Measurements from ENCODE around the gene DUSP6.

The DUSP6 gene

GRCh38 chr12:89376844-89377243, 24.5 kb upstream of the DUSP6 start:
- TF ChIP-seq TEAD4 (IDR thresholded peaks at IDR 0.05) (no peak), YY1 (IDR thresholded peaks at IDR 0.05; ENCODE audit: low read depth) (no peak), MAX (IDR thresholded peaks at IDR 0.05) (no peak), REST (IDR thresholded peaks at IDR 0.05; ENCODE audit: low read depth) (no peak), EP300 (IDR thresholded peaks at IDR 0.05; ENCODE audit: borderline replicate concordance) (no peak), EGR1 (IDR thresholded peaks at IDR 0.05) (no peak), ZBTB7A (IDR thresholded peaks at IDR 0.05; ENCODE audit: low read depth) (no peak), USF1 (IDR thresholded peaks at IDR 0.05) (no peak), NFIC (IDR thresholded peaks at IDR 0.05) (no peak), FOXM1 (IDR thresholded peaks at IDR 0.05; ENCODE audit: borderline replicate concordance, low read depth) (no peak), RAD21 (IDR thresholded peaks at IDR 0.05; ENCODE audit: low read depth) (no peak), CREB1 (IDR thresholded peaks at IDR 0.05; ENCODE audit: low read depth) (no peak), CEBPB (IDR thresholded peaks at IDR 0.05) (no peak), TAF1 (IDR thresholded peaks at IDR 0.05; ENCODE audit: low read depth) (no peak), TCF12 (IDR thresholded peaks at IDR 0.05; ENCODE audit: low read depth) (no peak)

- no peak for TF ChIP-seq ZBTB7A (IDR thresholded peaks at IDR 0.05; ENCODE audit: low read depth)
Observed at GRCh38 chr12:89376202-89376529, 23.9 kb upstream of the DUSP6 start.

GRCh38 chr12:89373763-89374572, 21.7 kb upstream of the DUSP6 start:
- TF ChIP-seq FOXM1 (IDR thresholded peaks at IDR 0.05; ENCODE audit: borderline replicate concordance, low read depth) = no peak
- no peak for TF ChIP-seq YY1 (IDR thresholded peaks at IDR 0.05; ENCODE audit: low read depth)
- TF ChIP-seq RAD21 (IDR thresholded peaks at IDR 0.05; ENCODE audit: low read depth) = no peak
- 0 out of 2 replicates have a peak, but pooled peaks have one; percentile 8 for TF ChIP-seq MAX (IDR thresholded peaks at IDR 0.05)
- TF ChIP-seq CREB1 (IDR thresholded peaks at IDR 0.05; ENCODE audit: low read depth) = no peak
- TF ChIP-seq EGR1 (IDR thresholded peaks at IDR 0.05) = no peak
- no peak for TF ChIP-seq TEAD4 (IDR thresholded peaks at IDR 0.05)
- TF ChIP-seq TCF12 (IDR thresholded peaks at IDR 0.05; ENCODE audit: low read depth) = peak; percentile 23; the same call in 1 of the 2 replicates
- TF ChIP-seq EP300 (IDR thresholded peaks at IDR 0.05; ENCODE audit: borderline replicate concordance) = 0 out of 2 replicates have a peak, but pooled peaks have one; percentile 43
- no peak for TF ChIP-seq USF1 (IDR thresholded peaks at IDR 0.05)
- TF ChIP-seq NFIC (IDR thresholded peaks at IDR 0.05) = no peak; the same call in 1 of the 2 replicates
- TF ChIP-seq ZBTB7A (IDR thresholded peaks at IDR 0.05; ENCODE audit: low read depth) = no peak
- TF ChIP-seq REST (IDR thresholded peaks at IDR 0.05; ENCODE audit: low read depth) = no peak
- TF ChIP-seq TAF1 (IDR thresholded peaks at IDR 0.05; ENCODE audit: low read depth) = no peak
- 0 out of 2 replicates have a peak, but pooled peaks have one; percentile 17 for TF ChIP-seq CEBPB (IDR thresholded peaks at IDR 0.05)

GRCh38 chr12:89372584-89373370, 20.5 kb upstream of the DUSP6 start:
- TF ChIP-seq RAD21 (IDR thresholded peaks at IDR 0.05; ENCODE audit: low read depth) (no peak), TAF1 (IDR thresholded peaks at IDR 0.05; ENCODE audit: low read depth) (no peak), TCF12 (IDR thresholded peaks at IDR 0.05; ENCODE audit: low read depth) (no peak), NFIC (IDR thresholded peaks at IDR 0.05) (no peak), ZBTB7A (IDR thresholded peaks at IDR 0.05; ENCODE audit: low read depth) (no peak), CEBPB (IDR thresholded peaks at IDR 0.05) (no peak)

GRCh38 chr12:89370850-89371249, 18.5 kb upstream of the DUSP6 start:
- no peak for TF ChIP-seq NFIC (IDR thresholded peaks at IDR 0.05)

GRCh38 chr12:89370421-89370831, 18.1 kb upstream of the DUSP6 start:
- TF ChIP-seq CREB1 (IDR thresholded peaks at IDR 0.05; ENCODE audit: low read depth) (no peak), USF1 (IDR thresholded peaks at IDR 0.05) (no peak), FOXM1 (IDR thresholded peaks at IDR 0.05; ENCODE audit: borderline replicate concordance, low read depth) (no peak), CEBPB (IDR thresholded peaks at IDR 0.05) (no peak), TCF12 (IDR thresholded peaks at IDR 0.05; ENCODE audit: low read depth) (no peak), EP300 (IDR thresholded peaks at IDR 0.05; ENCODE audit: borderline replicate concordance) (no peak), RAD21 (IDR thresholded peaks at IDR 0.05; ENCODE audit: low read depth) (no peak), ZBTB7A (IDR thresholded peaks at IDR 0.05; ENCODE audit: low read depth) (no peak), TAF1 (IDR thresholded peaks at IDR 0.05; ENCODE audit: low read depth) (no peak)
